HG02870 (cell line): ENCODE results near the gene BYSL.

Source experiments
- ATAC-seq: cut with Tn5 transposase; IDR thresholded peaks from one replicate; pipeline ENCODE4 v1.9.1; 2021; ENCODE audit warnings: mild to moderate bottlenecking, moderate library complexity; ENCODE audit not compliant: unreplicated experiment

Gene BYSL, protein sequence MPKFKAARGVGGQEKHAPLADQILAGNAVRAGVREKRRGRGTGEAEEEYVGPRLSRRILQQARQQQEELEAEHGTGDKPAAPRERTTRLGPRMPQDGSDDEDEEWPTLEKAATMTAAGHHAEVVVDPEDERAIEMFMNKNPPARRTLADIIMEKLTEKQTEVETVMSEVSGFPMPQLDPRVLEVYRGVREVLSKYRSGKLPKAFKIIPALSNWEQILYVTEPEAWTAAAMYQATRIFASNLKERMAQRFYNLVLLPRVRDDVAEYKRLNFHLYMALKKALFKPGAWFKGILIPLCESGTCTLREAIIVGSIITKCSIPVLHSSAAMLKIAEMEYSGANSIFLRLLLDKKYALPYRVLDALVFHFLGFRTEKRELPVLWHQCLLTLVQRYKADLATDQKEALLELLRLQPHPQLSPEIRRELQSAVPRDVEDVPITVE

DNA sequence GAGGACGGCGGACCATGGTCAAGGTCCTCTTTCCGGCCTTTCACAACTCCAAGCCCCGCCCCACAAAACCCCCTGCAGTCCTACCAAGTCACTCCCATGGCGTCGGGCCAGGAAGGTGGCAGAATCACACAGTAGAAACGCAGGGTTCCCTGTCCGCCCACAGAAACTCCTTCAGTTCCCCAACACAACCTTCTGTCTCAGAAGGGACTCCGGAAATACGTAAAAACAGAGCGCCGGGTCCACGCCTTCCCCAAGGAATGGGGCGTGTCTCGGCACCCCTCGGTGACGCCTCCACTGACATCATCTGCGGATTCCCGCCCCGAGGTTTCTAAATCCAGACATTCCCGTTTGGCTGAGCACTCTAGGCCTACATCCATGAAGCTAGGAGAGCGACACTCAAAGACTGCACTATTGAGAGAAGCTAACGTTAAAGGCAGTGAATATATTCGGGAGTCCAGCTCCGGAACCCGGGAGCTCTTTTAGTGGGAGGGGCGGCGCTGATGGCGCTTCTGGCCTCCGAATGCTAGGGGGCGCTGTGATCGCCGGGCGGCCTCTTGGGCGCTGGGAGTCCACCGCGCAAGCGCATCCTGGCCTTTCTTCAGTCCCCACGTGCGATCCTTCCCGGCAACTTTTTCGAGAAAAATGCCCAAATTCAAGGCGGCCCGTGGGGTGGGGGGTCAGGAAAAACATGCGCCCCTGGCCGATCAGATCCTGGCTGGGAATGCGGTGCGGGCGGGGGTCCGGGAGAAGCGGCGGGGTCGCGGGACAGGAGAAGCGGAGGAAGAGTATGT lies at the start of gene BYSL, which contains the start of gene MED20:
BYSL (plus strand) TSS at position 579 of the 791 bp plus-strand sequence; CDS start at position 643, 64 bp downstream.
MED20 (minus strand) TSS at position 219 of the 791 bp plus-strand sequence; CDS start at position 98, 121 bp downstream.
- ATAC-seq: peak; percentile 86

DNA sequence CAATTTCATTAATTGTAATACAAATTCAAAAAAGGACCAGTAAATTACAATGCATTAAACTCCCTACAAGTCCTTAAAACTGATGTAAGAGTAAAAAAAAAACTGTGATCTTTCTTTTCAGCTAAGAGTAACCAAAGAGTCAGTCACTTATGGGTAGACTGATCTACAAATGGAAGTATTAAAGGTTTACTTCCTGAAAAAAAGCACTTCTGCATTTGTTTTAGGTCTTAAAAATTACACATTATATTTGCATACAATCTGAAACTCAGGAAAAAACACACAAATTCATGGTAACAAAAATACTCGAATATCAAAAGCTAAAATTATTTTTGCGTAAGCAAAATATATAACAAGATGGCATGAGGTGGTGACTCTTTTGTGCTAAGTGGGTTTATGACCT lies 49.6 kb upstream of the BYSL start:
- ATAC-seq: no peak

DNA sequence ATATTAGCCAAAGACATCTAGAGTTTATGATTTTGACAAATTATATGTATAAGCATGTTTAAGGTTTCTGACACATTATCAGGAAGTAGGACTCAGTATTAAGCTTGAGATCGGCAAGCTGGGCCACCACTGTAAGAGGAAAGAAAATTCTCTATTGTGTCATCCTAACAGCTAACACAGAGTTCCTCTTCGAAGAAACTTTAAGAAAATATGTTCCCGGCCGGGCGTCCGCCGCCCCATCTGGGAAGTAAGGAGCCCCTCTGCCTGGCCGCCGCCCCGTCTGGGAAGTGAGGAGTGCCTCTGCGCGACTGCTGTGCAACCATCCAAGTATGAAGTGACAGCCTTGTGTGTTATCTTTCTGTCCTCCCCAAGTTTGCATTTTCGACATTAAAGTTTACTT lies 49.2 kb upstream of the BYSL start:
- ATAC-seq: no peak

DNA sequence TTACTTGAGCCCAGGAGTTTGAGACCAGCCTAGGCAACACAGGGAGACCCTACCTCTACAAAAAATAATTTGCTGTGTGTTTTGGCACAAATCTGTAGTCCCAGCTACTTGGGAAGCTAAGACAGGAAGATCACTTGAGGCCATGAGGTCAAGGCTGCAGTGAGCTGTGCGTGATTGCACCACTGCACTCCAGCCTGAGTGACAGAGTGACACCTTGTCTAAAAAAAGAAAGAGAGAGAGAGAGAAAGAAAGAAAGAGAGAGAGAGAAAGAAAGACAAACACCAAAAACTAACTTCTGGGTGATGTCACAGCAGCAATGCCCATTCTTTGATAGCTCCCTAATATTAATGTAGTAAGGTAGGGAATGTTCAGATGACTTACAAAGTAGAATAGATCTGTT lies 46.6 kb upstream of the BYSL start:
- ATAC-seq: no peak

DNA sequence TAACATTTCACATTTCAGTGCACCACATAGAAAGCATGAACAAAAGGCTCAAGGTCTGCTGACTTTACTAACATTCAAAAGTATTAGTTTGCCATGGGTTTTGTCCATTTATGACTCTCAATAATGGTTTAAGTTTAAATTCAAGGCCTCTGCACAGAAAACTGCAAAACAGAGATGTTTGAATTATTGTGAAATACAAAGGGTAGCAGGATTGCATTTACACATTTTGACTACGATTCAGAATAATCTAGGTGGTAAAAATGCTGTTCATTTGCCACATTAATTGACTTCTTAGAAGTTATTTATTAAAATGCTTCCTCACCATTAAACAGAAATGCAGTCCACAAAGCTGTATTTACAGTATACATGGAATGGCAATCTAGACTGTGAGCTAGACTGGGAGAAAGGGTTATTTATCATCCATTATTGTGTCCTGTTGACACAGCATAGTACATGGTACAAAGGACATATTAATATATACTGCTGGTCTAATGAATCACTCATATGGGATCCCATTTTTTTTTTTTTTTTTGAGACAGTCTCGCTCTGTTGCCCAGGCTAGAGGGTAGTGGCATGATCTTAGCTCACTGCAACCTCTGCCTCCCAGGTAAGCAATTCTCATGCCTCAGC lies 44.1 kb upstream of the BYSL start:
- ATAC-seq: no peak

DNA sequence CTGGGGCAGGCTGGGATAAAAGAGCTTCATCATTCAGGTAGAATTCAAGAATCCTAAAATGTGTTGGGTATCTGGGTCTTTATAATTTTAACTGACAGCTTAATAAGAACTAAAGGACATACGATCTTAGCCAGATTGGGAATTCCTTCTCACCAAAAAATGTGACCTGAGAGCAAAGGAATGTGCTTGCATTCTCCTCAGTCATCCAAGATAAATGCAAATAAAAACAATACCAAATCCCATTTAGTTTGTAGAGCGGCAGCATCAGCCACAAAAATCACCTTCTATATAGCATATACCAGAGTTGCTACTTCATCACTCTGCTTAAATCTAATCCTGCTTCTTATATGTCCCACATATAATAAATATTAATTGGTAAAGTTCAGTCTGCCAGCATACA lies 43.1 kb upstream of the BYSL start:
- no peak for ATAC-seq

DNA sequence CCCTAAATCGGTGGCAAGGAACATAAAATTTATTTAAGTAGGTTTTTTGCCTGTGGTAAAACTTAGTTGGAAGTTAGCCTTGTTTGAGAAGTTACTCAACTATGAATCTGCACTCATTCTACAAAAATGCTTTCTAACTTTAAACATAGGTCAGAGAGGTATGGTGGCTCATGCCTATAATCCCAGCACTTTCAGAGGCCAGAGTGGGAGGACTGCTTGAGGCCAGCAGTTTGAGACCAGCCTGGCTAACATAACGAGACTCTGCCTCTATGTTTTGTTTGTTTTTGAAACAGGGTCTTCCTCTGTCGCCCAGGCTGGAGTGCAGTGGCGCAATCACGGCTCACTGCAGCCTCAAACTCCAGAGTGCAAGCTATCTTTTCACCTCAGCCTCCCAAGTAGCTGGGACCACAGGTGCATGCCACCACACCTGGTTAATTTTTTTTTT lies 42.3 kb upstream of the BYSL start:
- no peak for ATAC-seq

DNA sequence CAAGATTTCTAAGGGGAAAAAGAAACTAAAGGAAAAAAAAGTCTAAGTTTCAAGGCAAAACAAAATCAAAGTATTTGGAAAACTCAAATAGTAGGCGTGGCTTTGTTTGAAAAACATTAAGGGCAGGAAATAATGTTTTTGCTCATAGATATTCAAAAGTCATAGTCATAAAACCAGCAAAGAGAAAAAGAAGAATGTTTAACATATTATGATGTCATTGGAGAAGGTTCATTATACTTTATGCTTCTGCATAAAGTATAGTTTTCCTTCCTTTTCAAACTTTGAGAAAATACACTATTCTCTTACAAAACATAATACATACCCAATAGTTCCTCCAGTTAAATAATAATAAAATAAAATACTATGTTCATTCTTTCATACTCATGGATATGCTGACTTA lies 39.8 kb upstream of the BYSL start:
- ATAC-seq: no peak

DNA sequence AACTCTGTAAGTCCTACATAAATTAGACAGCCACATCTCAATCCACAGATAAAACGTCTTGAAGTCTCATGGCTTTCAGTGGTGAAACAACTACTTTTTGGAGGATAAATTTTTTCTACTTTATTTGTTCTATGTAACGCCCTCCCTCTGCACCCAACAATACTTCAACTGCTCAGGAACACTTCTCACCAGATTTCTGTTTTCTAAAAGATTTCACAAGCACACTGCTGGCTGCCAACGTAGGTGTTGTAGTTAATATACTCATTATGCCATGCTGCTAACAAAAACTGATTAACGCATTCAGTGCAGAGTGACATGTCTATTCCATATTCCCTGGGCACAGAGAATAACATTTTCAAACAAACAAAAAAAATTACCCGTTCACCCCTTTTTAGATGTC lies 36.3 kb upstream of the BYSL start:
- no peak for ATAC-seq

DNA sequence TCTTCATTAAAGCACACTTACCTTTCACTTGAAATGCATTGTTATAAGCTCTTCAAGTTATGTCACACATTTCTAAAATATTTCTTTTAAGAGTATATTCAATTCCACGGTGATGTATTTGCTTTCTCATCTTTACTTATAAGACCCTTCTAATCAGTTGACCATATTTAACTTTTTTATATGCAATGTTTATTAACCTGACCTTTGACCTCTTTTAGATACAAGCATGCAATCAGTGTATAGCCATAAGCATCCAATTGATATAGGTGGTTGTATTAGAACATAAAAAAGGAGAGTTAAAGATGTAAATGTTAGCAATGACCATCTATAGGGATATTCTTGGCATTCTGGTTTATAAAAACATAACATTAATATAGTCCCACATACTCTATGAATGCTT lies 35.4 kb upstream of the BYSL start:
- ATAC-seq: no peak

DNA sequence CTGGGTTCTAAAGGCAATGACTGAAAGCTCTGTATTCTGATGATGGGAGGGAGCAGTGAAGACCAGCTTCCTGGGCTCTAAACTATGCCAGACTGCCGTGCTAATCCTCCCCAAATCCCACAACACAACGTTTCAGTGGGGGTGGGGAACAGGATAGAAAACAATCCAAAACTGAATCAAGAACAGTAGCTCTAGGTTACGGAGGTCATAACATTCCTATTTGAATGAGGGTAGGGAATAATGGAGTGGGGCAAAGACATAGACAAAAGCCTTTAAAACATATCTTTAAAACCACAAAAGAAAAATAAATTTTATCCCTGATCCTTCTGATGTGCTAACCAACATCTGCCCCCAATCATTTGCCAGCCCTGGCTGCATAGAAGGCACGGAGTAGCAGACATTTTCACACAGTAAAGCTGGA lies 34.0 kb upstream of the BYSL start:
- no peak for ATAC-seq

DNA sequence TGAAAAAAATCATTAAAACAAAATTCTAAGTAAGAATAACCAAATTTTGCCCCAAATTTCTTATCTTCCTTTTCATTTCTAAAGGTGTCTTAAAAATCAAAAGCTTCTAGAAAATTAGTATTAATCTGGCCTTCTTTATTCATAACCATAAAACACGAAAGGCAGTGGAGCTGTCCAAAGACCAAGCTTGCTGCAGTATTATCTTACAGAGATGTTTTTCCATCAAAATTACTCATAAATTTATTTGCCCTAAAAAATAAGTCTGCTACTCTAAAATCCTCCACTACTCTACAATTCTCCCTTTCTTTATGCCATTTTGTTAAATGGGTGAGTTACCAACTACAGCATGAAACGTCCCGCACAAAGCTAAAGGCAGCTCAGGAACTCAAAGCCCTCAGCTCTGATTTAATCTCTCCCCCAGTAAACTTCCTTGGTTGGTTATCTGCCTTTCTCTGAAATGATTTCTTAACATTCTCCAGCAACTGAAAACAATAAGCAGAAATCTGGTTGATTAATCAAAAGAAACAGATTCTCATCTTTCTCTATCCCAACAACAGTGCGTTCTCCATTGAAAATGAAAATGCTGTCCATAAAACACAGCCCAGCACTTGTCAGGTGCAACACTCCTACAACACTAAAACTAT lies 28.3 kb upstream of the BYSL start:
- ATAC-seq: no peak

DNA sequence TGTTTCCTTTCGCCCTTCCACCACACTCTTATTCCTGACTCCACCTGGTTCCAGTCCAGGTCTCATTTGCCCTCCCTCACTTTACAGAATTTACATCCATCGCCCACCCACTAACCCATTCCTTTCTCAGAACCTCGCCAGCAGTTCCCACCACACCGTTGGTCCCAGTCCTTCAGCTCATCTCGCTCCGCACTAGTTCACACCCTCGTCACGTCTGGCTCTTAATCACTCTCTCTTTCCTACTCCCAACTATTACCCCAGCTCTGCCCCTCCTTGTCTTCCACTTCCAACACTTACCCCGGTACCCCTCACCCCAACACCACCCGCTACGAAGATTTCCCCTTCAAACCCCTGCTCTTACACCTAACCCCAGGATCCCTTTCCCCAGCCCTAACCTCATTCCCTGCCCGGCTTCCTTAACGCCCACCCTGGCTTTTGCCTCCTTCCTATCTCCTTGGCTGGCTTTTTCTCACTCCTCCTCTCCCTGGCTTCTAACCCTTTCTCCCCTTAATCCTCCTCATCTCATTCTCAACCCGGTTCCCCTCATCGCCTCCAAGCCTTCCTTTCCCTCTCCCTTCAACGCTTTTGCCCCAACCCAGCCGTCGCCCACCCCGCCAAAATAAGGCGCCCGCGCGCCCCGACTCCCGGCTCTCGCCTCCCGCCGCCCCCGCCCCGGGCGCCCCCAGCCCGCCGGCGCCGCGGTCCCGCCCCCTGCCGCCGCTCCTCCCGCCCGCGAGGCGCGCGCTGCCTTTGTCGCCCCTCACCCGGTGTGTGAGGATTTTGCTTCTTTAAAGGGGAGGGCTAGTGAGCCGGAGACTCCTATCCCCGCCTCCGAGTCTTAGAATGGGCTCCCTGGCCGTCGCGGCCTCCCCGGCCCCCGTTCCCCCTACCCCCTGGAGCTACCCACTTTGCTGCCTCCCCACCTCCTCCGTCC lies 26.7 kb upstream of the BYSL start:
- ATAC-seq: peak; percentile 23

DNA sequence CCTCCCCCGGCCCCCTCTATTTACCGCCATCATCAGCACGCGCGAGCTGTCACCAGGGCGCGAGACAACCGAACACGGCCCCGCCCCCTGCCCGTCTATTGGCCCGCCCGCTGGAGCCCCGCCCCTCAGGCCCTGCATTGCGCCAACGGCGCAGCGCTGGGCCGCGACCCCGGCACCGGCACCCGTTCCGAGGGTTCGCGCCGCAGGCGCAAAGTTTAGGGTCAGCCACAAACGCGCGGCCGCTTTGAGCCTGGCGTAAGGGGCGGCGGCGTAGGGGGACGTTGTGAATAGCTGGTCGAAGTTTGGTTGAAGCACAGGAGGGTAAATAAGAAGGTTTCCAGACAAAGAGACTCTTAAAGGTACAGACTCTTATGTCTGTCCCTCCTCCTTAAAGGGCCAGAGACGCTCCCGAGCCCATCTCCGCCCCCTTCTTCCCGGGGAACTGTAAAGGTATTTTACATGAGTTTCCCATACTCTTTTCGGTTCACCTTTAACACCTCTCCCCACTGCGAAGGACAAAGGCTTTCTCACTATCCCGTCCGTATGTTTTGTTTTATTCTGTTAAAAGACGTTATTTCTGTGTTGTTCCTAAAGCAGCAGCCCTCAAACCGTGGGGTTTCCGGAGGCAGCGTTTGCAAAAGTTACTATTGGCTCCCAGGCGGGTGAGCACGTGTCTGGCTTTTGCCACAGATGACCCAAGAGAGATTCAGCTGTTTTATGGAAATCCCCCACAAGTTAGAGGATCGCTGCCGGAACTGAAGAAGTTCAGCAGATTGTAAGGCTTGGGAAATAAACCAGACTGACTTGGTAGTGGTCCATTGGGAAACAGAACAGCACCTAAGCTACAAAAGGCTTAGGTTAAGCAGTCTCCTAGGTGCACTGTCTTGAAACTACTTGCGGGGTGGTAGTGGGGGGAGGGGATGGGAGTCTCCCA lies 25.7 kb upstream of the BYSL start, which contains the start of gene USP49:
USP49 (minus strand) TSS at position 76 of the 934 bp plus-strand sequence. CDS start 88,392 bp downstream, outside the sequence.
- peak; percentile 72 for ATAC-seq

DNA sequence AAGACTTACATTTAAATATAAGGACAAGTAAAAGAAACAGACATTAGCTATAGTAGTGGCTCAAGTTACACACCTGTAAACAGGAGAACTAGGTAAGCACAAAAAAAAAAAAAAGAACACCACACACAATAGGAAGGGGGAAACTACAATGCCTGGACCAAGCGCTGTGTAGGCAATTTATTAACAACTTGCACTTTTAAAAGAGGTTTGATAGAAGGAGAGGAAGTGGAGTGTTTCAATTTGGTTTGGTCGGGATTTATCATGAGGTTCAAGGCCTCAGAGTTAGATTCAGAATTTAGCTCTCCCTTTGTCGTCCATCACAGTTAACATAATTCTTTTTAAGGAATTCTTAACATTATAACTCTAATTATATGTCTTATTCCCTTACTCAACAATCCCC lies 25.0 kb upstream of the BYSL start:
- ATAC-seq: no peak

DNA sequence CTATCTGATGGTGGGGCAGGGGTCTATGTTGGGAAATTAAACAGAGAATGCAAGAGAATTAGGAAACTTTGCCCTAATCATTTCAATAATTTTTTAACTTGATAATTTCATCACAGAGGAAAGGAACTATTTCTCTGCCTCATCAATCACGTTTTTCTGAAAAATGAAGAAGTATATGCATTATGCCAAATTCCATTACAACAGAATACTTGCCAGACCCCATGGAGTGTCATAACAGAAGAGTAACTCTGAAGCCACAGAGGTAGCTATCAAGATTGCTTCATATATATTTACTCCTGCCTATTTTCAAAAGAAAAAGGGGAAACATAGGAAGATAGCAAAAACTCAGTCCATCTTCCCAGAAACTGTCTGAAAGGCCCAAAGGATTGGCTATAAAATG lies 20.4 kb upstream of the BYSL start:
- no peak for ATAC-seq

DNA sequence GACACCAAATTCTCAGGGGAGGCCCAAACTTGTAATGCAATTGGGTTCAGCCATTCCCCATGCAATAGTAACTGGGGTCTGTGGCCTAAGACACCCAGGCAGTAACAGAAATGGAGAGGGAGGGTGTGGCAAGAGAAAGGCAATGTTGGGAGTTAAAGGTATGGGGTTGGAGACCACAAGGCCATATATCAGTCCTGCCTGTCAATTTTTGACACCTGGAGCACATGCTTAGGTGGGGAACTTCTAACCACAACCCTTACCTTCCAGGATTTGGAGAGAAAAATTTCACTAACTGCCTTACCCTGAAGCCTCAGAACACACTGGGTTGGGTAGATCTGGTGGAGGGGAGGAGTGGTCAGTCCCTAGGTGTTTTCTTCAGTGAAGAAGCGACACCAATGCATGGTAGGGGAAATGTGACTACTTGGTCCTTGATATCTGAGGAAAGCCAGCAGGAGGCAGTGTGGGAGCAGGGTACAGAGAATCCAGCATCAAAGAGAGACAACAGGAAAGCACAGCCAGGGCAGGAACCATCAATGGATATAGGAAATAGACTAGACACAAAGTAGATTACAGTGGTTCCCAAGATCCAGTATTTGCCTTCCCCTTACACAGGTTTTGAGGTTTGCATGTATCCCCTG lies 19.3 kb upstream of the BYSL start:
- no peak for ATAC-seq

DNA sequence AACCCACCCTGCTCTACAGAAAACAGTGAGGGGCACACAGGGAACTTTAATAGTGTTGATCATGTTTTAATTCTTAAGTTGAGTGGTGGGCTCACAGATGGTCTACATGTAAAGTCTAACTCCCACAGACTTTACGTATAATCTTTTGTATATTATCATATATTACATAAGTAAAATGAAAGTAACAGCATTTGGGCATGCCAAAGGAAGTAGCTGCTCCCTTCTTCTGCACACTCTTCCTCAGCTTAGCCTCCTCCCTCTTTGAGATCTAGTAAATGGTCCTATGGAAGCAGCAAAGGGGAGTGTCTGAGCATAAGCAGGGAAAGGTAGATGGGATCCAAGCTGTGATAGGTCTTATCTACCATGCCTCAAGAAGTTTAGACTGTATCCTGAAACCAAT lies 11.6 kb upstream of the BYSL start:
- no peak for ATAC-seq
